Lower leg skin (tissue), 3 donors: Measurements from ENCODE around the gene ECE2.

Source experiments
- POLR2A ChIP-seq, 2 donors: fragments of 450-650 bp; IDR thresholded peaks; one replicate each; pipeline ENCODE4 v1.6.1; 2016 to 2017; ENCODE audit warnings: antibody characterized with exemption in 2 of 2, mild to moderate bottlenecking in 1 of 2, moderate library complexity in 1 of 2
- TF ChIP-seq, protein P1 (sequence below), 3 donors: fragments of 450-650 bp; IDR thresholded peaks; one replicate each; pipeline ENCODE4 v1.5.1; 2016; ENCODE audit warnings: antibody characterized with exemption in 3 of 3, mild to moderate bottlenecking in 3 of 3, moderate library complexity in 2 of 3

- TF ChIP-seq, protein P1, sequence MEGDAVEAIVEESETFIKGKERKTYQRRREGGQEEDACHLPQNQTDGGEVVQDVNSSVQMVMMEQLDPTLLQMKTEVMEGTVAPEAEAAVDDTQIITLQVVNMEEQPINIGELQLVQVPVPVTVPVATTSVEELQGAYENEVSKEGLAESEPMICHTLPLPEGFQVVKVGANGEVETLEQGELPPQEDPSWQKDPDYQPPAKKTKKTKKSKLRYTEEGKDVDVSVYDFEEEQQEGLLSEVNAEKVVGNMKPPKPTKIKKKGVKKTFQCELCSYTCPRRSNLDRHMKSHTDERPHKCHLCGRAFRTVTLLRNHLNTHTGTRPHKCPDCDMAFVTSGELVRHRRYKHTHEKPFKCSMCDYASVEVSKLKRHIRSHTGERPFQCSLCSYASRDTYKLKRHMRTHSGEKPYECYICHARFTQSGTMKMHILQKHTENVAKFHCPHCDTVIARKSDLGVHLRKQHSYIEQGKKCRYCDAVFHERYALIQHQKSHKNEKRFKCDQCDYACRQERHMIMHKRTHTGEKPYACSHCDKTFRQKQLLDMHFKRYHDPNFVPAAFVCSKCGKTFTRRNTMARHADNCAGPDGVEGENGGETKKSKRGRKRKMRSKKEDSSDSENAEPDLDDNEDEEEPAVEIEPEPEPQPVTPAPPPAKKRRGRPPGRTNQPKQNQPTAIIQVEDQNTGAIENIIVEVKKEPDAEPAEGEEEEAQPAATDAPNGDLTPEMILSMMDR (IDR thresholded peaks at IDR 0.05) = no peak
- no peak for TF ChIP-seq POLR2A (IDR thresholded peaks at IDR 0.05)
Measured at GRCh38 chr3:184262764-184263179, 13.1 kb upstream of the ECE2 start.
